BE2C (cell line): ENCODE data around the gene NATD1.

Experiments used
- DNase-seq: peaks from one replicate; pipeline ENCODE4 v3.0.0-alpha.2; 2020
- H3K27me3 ChIP-seq: fragments of 250-450 bp; sonication (Bioruptor Pico); 2 replicates; pipeline ENCODE4 v1.5.1; 2020; ENCODE audit warnings: mild to moderate bottlenecking
- H3K36me3 ChIP-seq: fragments of 250-450 bp; sonication (Bioruptor Pico); 2 replicates; pipeline ENCODE4 v1.5.1; 2020; ENCODE audit warnings: mild to moderate bottlenecking
- H3K4me1 ChIP-seq: fragments of 250-450 bp; sonication (Bioruptor Pico); 2 replicates; pipeline ENCODE4 v1.5.1; 2020
- H3K4me3 ChIP-seq: 2 replicates; pipeline ENCODE4 v1.5.1; 2011; ENCODE audit warnings: low read depth, low read length
- H3K9me3 ChIP-seq: fragments of 250-450 bp; sonication (Bioruptor Pico); 2 replicates; pipeline ENCODE4 v1.5.1; 2020
- CTCF ChIP-seq: IDR thresholded peaks from 2 replicates; pipeline ENCODE4 v1.5.1; 2012; ENCODE audit warnings: mild to moderate bottlenecking, low read depth, low read length

NATD1 gene

GRCh38 chr17:21211825-21212479 lies 41.3 kb downstream of the NATD1 start:
- peaks cover 10% of the 10 kb centered on the region for H3K36me3 ChIP-seq
- no peak overlapping the region for H3K4me3 ChIP-seq
- H3K4me1 ChIP-seq, result no peaks in the 10 kb centered on the region
- no peaks in the 10 kb centered on the region for H3K9me3 ChIP-seq
- H3K27me3 ChIP-seq, result no peaks in the 10 kb centered on the region
- no peak for TF ChIP-seq CTCF
- no peak for DNase-seq

- Histone ChIP-seq H3K4me3 (no peak overlapping the region), H3K9me3 (no peaks in the 10 kb centered on the region), H3K36me3 (peaks cover 10% of the 10 kb centered on the region), H3K27me3 (no peaks in the 10 kb centered on the region), H3K4me1 (no peaks in the 10 kb centered on the region)
- TF ChIP-seq CTCF, result no peak
- DNase-seq, result no peak
These were observed 42.7 kb downstream of the NATD1 start for GRCh38 chr17:21210411-21211076.

- no peak for DNase-seq
- no peaks in the 10 kb centered on the region for H3K9me3 ChIP-seq
- H3K36me3 ChIP-seq, result peaks cover 10% of the 10 kb centered on the region
- no peak overlapping the region for H3K4me3 ChIP-seq
- no peaks in the 10 kb centered on the region for H3K4me1 ChIP-seq
- no peaks in the 10 kb centered on the region for H3K27me3 ChIP-seq
- no peak for TF ChIP-seq CTCF
These were observed 43.6 kb downstream of the NATD1 start for GRCh38 chr17:21209511-21210175.

- Histone ChIP-seq H3K36me3 (peaks cover 10% of the 10 kb centered on the region), H3K27me3 (no peaks in the 10 kb centered on the region), H3K4me1 (no peaks in the 10 kb centered on the region), H3K9me3 (no peaks in the 10 kb centered on the region), H3K4me3 (no peak overlapping the region)
- TF ChIP-seq CTCF, result no peak
- DNase-seq, result no peak
These were observed 44.9 kb downstream of the NATD1 start for GRCh38 chr17:21208352-21208751.

- no peak for TF ChIP-seq CTCF
- Histone ChIP-seq H3K27me3 (no peaks in the 10 kb centered on the region), H3K36me3 (peaks cover 5% of the 10 kb centered on the region; the same call in 1 of the 2 replicates), H3K4me1 (peaks cover 6% of the 10 kb centered on the region; the same call in 1 of the 2 replicates), H3K4me3 (no peak overlapping the region), H3K9me3 (no peaks in the 10 kb centered on the region)
- DNase-seq, result no peak
These were observed 48.3 kb downstream of the NATD1 start for GRCh38 chr17:21204935-21205334.

GRCh38 chr17:21202512-21202911 lies 50.7 kb downstream of the NATD1 start:
- H3K4me1 ChIP-seq, result peaks cover 6% of the 10 kb centered on the region; the same call in 1 of the 2 replicates
- no peak for DNase-seq
- H3K9me3 ChIP-seq, result no peaks in the 10 kb centered on the region
- TF ChIP-seq CTCF, result no peak
- H3K4me3 ChIP-seq, result no peak overlapping the region
- peaks cover 6% of the 10 kb centered on the region; the same call in 1 of the 2 replicates for H3K36me3 ChIP-seq
- no peaks in the 10 kb centered on the region for H3K27me3 ChIP-seq
